Measurements from ENCODE around the gene IL10RB. TPM values are rescaled to one million over a fixed set of nuclear protein-coding genes. Genes with fewer than 3 reads are reported as not detected.

The IL10RB gene
- polyA plus RNA-seq, 2 of the 4 experiments (the other 2 are of a cell fraction): 17.0 to 31.9 TPM

GRCh38 chr21:33302796-33303195 lies 36.6 kb downstream of the IL10RB start:
- CTCF ChIA-PET: interaction anchor here (1.1 kb wide), 1 partner anchor 105 kb away, joined by 3 read pairs; no protein-coding TSS in a partner anchor
- Histone ChIP-seq H3K4me3 (no peak overlapping the region), H3K27ac (no peak overlapping the region), H3K9me3 (no peaks in the 10 kb centered on the region), H3K4me2 (no peak overlapping the region), H3K4me1 (no peaks in the 10 kb centered on the region)
- ATAC-seq: peak; percentile 80 to 91; a peak in 5 of 6 replicates
- POLR2A ChIA-PET: no interaction called here
- 83% methylated on average over 7 of the region's 7 CpGs for WGBS (ENCODE audit: missing lambda C conversion rate)
- DNase-seq (ENCODE audit: low read depth in 1 of 2, low spot score in 1 of 2): peak in 1 of 2 experiments; percentile 45
- TF ChIP-seq EHF (CRISPR knock-in tag; IDR thresholded peaks at IDR 0.05) (no peak), EHMT2 (IDR thresholded peaks at IDR 0.05; ENCODE audit: low read depth) (no peak), NR3C1 (IDR thresholded peaks at IDR 0.05) (no peak), SREBF2 (IDR thresholded peaks at IDR 0.05) (no peak), JUNB (IDR thresholded peaks at IDR 0.05) (no peak), HOXB5 (CRISPR knock-in tag; IDR thresholded peaks at IDR 0.05) (no peak), CBX8 (IDR thresholded peaks at IDR 0.05) (no peak), CBX2 (IDR thresholded peaks at IDR 0.05; ENCODE audit: borderline replicate concordance, low read depth) (no peak), CHD2 (IDR thresholded peaks at IDR 0.05; ENCODE audit: low read length, partially characterized antibody) (no peak), ZSCAN20 (CRISPR knock-in tag; IDR thresholded peaks at IDR 0.05) (no peak), ATOH8 (CRISPR knock-in tag; IDR thresholded peaks at IDR 0.05; ENCODE audit: low read depth) (no peak), EP300 (IDR thresholded peaks at IDR 0.05) (no peak), JUN (IDR thresholded peaks at IDR 0.05) (no peak)
- no peak for FAIRE-seq

- POLR2A ChIA-PET: no interaction called here
- FAIRE-seq (no peak), DNase-seq (ENCODE audit: low read depth in 1 of 2, low spot score in 1 of 2) (no peak), ATAC-seq (no peak)
- TF ChIP-seq KDM5A (IDR thresholded peaks at IDR 0.05) (no peak), SMC3 (IDR thresholded peaks at IDR 0.05) (no peak), NFE2L2 (conservative IDR thresholded peaks at IDR 0.05; ENCODE audit: low read length) (no peak), HMGXB4 (CRISPR knock-in tag; IDR thresholded peaks at IDR 0.05; ENCODE audit: borderline replicate concordance) (no peak), FOXS1 (CRISPR knock-in tag; IDR thresholded peaks at IDR 0.05) (no peak), JUN (IDR thresholded peaks at IDR 0.05) (no peak)
- H3K4me1 ChIP-seq: no peaks in the 10 kb centered on the region
- no peak overlapping the region for H3K27ac ChIP-seq
- H3K4me2 ChIP-seq: no peak overlapping the region
- CTCF ChIA-PET: no interaction called here
- no peak overlapping the region for H3K4me3 ChIP-seq
- 77% methylated on average over 4 of the region's 4 CpGs for WGBS (ENCODE audit: missing lambda C conversion rate)
- no peaks in the 10 kb centered on the region; the same call in 2 of the 3 replicates for H3K9me3 ChIP-seq
These were observed 39.1 kb downstream of the IL10RB start for GRCh38 chr21:33305344-33305671.

- no peak for FAIRE-seq
- ATAC-seq: no peak
- no peak for DNase-seq (ENCODE audit: low read depth in 1 of 2, low spot score in 1 of 2)
- H3K4me1 ChIP-seq: no peaks in the 10 kb centered on the region
- ChIA-PET POLR2A (no interaction called here), CTCF (no interaction called here)
- H3K4me2 ChIP-seq: no peak overlapping the region
- no peak overlapping the region for H3K27ac ChIP-seq
- no peaks in the 10 kb centered on the region; the same call in 2 of the 3 replicates for H3K9me3 ChIP-seq
- TF ChIP-seq EP300 (IDR thresholded peaks at IDR 0.05): no peak
- no peak for TF ChIP-seq POLR2AphosphoS2 (conservative IDR thresholded peaks at IDR 0.05; ENCODE audit: low read length)
- TF ChIP-seq SMC3 (IDR thresholded peaks at IDR 0.05): no peak
- TF ChIP-seq TP53 (CRISPR knock-in tag; IDR thresholded peaks at IDR 0.05): no peak
- no peak for TF ChIP-seq KDM1A (IDR thresholded peaks at IDR 0.05; ENCODE audit: low read depth)
- no peak for TF ChIP-seq NR3C1 (IDR thresholded peaks at IDR 0.05)
- no peak for TF ChIP-seq BHLHE40 (IDR thresholded peaks at IDR 0.05; ENCODE audit: low read depth, low read length)
- TF ChIP-seq RCOR1 (IDR thresholded peaks at IDR 0.05; ENCODE audit: low read depth, low read length): no peak
- TF ChIP-seq RARB (CRISPR knock-in tag; IDR thresholded peaks at IDR 0.05): no peak
- no peak overlapping the region for H3K4me3 ChIP-seq
- WGBS (ENCODE audit: missing lambda C conversion rate): 85% methylated on average over 2 of the region's 2 CpGs
These were observed 39.8 kb downstream of the IL10RB start for GRCh38 chr21:33305938-33306337.

Data from A549 (cell line).